Right lobe of liver (tissue), 4 donors: ENCODE measurements around the gene ARMC9.
"Not testable (repeated sequence)": the region's sequence is repeated elsewhere in the genome, so short reads cannot be mapped to it uniquely, and the experiment has no call there.

Experiments
- CTCF ChIP-seq, 4 donors: fragments of 200-600 bp in 3 of 4; fragments of 450-650 bp in 1 of 4; IDR thresholded peaks; one replicate each; pipeline versions ENCODE4 v1.5.1 to v1.8.0; 2016 to 2022; ENCODE audit warnings: antibody characterized with exemption in 4 of 4, mild to moderate bottlenecking in 2 of 4
- POLR2A ChIP-seq: fragments of 450-650 bp; IDR thresholded peaks from one replicate; pipeline ENCODE4 v1.6.1; 2017; ENCODE audit warnings: antibody characterized with exemption, mild to moderate bottlenecking
- donor health status: DM: no; HTN: no; CAD: no.
- donor health status: DM: no; HTN: no; CAD: no.
- donor health status: DM: no; HTN: yes; CAD: no.

GRCh38 chr2:231375994-231376615 lies 177.7 kb downstream of the ARMC9 start:
- not testable (repeated sequence) for TF ChIP-seq CTCF (IDR thresholded peaks at IDR 0.05); POLR2A
